Measurements from ENCODE around the gene CTRL. TPM values are rescaled to one million over a fixed set of nuclear protein-coding genes. Genes with fewer than 3 reads are reported as not detected.

CTRL gene
- total and polyA plus RNA-seq, 12 donors: 0.39 to 2.0 (median 0.84) TPM

GRCh38 chr16:67969254-67970039, 37.8 kb upstream of the CTRL start:
- TF ChIP-seq, protein P1, sequence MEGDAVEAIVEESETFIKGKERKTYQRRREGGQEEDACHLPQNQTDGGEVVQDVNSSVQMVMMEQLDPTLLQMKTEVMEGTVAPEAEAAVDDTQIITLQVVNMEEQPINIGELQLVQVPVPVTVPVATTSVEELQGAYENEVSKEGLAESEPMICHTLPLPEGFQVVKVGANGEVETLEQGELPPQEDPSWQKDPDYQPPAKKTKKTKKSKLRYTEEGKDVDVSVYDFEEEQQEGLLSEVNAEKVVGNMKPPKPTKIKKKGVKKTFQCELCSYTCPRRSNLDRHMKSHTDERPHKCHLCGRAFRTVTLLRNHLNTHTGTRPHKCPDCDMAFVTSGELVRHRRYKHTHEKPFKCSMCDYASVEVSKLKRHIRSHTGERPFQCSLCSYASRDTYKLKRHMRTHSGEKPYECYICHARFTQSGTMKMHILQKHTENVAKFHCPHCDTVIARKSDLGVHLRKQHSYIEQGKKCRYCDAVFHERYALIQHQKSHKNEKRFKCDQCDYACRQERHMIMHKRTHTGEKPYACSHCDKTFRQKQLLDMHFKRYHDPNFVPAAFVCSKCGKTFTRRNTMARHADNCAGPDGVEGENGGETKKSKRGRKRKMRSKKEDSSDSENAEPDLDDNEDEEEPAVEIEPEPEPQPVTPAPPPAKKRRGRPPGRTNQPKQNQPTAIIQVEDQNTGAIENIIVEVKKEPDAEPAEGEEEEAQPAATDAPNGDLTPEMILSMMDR (IDR thresholded peaks at IDR 0.05): no peak
- H3K27me3 ChIP-seq: no peaks in the 10 kb centered on the region
- H3K9me3 ChIP-seq: no peaks in the 10 kb centered on the region
- peaks cover 23 to 43% (median 30%) of the 10 kb centered on the region in 9 donors for H3K4me1 ChIP-seq
- WGBS, 2 donors: 45 to 50% methylated on average over 40 of the region's 40 CpGs
- H3K27ac ChIP-seq: peak overlapping the region; percentile 44 to 100 (median 100)
- intact Hi-C loops (cut with DNase I): no loop called here
- no peak for DNase-seq
- H3K36me3 ChIP-seq: peaks cover 0 to 13% (median 0%) of the 10 kb centered on the region in 9 donors
- peak in 2 of 8 donors; percentile 1 to 4 for ATAC-seq
- peak overlapping the region in 9 of 10 donors; percentile 63 to 100 (median 95) for H3K4me3 ChIP-seq

DNA sequence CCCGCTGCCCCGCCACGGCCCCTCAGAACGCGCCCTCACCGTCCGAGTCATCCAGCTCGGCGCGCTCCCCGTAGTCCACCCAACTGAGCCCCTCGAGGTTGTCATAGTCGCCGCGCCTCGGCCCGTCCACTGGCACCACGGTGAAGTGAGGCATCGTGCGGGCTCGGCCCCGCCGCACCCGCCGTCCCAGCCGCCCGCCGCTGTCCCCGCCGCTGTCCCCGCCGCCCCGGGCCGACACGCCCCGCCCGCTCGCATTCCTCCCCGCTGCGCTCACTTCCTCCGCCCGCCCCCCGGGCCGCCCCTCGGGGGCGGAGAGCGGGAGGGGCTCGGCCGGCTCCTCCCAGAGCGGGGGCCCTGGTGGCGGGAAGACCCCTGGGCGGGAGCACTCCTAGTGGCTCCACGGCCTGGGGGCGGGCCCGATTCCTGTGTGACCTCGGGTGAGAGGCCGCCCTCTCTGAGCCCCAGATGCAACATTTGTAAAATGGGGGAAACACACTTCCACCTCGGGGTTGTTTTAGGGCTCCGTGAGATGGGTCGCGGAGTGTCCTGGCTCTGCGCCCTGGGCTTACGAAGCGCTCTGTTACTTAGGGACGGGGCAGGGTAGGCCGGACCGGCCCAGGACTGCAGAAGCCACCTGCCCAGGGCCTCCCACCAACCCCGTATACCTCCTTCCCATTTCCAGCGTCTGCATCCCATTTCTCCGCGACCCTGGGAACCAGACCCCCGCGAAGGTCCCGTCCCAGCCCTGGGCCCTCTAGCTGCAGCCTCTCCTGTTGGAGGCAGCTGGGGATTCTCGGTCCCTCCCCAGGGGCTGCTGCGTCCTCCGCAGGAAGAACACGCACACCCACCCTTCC, 37.0 kb upstream of the CTRL start, which contains the start of gene SLC12A4:
Gene SLC12A4, minus strand, starts transcription at position 238 of the 854 bp plus-strand sequence. Its CDS starts 84 bp downstream, at position 154.
- DNase-seq: peak; percentile 91 to 93

DNA sequence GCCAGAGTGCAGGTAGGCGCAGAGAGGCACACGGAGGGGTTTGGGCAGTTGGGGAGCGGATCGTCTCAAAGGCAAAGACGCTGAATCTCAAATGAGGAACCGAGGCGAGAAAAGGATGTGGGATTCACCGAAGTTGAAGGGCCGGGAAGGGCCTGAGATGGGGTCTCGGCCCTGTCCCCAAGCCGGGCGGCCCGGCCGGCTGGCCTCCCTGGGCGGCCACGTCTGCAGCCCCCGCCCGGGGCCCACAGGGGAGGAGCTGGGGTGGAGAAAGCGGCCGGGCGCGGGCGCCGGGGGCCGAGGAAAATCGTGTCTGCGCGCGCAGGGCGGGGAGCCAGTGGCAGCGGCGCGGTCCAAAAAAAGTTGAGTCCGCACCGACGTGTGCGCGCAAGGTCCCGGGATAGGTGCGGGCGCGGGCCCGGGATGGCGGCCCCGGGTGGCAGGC, 36.3 kb upstream of the CTRL start:
- intact Hi-C loops (cut with DNase I): loop anchor here in 1 of 10 donors (2.0 kb wide), 1 partner anchor 31 kb away; the partner anchor contains the start of gene PSMB10

More for the DNA sequence above, 37.0 kb upstream of the CTRL start, which contains the start of gene SLC12A4:
- TF ChIP-seq, protein P1 (IDR thresholded peaks at IDR 0.05): peak in 4 of 9 donors; percentile 11 to 33 (median 23)
- no peaks in the 10 kb centered on the region for H3K27me3 ChIP-seq
- H3K9me3 ChIP-seq: no peaks in the 10 kb centered on the region
- peak within 1 kb of the TSS; percentile 63 to 100 (median 94) for H3K4me3 ChIP-seq
- intact Hi-C loops (cut with DNase I): no loop called here
- ATAC-seq: peak; percentile 88 to 95 (median 91)
- H3K36me3 ChIP-seq: peaks cover 0 to 15% (median 0%) of the 10 kb centered on the region in 9 donors
- H3K4me1 ChIP-seq: peaks cover 31 to 52% (median 38%) of the 10 kb centered on the region in 9 donors
- peak within 1 kb of the TSS; percentile 94 to 100 (median 100) for H3K27ac ChIP-seq
- WGBS, 2 donors: 1 to 2% methylated on average over 53 to 77 of the region's 78 CpGs

More for the DNA sequence above, 36.3 kb upstream of the CTRL start:
- peak in 6 of 8 donors; percentile 10 to 44 (median 30) for ATAC-seq
- Histone ChIP-seq H3K4me3 (peak overlapping the region; percentile 63 to 100 (median 94)), H3K4me1 (peaks cover 38 to 58% (median 44%) of the 10 kb centered on the region in 9 donors), H3K27me3 (no peaks in the 10 kb centered on the region), H3K36me3 (peaks cover 0 to 19% (median 0%) of the 10 kb centered on the region in 9 donors), H3K27ac (peak overlapping the region; percentile 94 to 100 (median 100)), H3K9me3 (no peaks in the 10 kb centered on the region)
- TF ChIP-seq, protein P1 (IDR thresholded peaks at IDR 0.05): no peak
- WGBS, 2 donors: 0% methylated on average over 39 to 45 of the region's 45 CpGs
- peak; percentile 59 to 68 for DNase-seq

Data from heart right ventricle (tissue), 16 donors.